Naive thymus-derived CD4-positive, alpha-beta T cell (primary cell): ENCODE measurements around the gene TTC1. TPM values are rescaled to one million over a fixed set of nuclear protein-coding genes. Genes with fewer than 3 reads are reported as not detected.
"Not testable (repeated sequence)": the region's sequence is repeated elsewhere in the genome, so short reads cannot be mapped to it uniquely, and the experiment has no call there.

Experiments
- ATAC-seq: fragments of 150-1000 bp; cut with Tn5 transposase; 2 replicates; pipeline ENCODE4 v1.10.0; 2021; ENCODE audit warnings: mild to moderate bottlenecking, moderate library complexity
- CTCF ChIA-PET: fragments of 350-600 bp; sonication (Branson Sonifier 250); formaldehyde crosslinking; loops from one replicate; lab custom pipeline; 2021; ENCODE audit warnings: antibody characterized with exemption; lab: Charles Lee
- POLR2A ChIA-PET: fragments of 350-600 bp; sonication (Branson Sonifier 250); formaldehyde crosslinking; loops from one replicate; lab custom pipeline; 2021; ENCODE audit warnings: antibody characterized with exemption, inconsistent platforms; lab: Charles Lee
- DNase-seq, 9 donors: peaks; one replicate each; pipeline versions ENCODE4 v3.0.0 to v3.0.0-alpha.2; 2020 to 2022; ENCODE audit warnings: mixed read lengths in 1 of 9
- H3K27ac ChIP-seq: one replicate; pipeline ENCODE4 v1.7.0; 2013; ENCODE audit warnings: mild to moderate bottlenecking, low read depth, low read length, moderate library complexity
- H3K27me3 ChIP-seq, 2 donors: one replicate each; pipeline ENCODE4 v1.7.0; 2013; ENCODE audit warnings: low read length in 2 of 2, mild to moderate bottlenecking in 2 of 2, moderate library complexity in 2 of 2; ENCODE audit not compliant: control insufficient read depth in 2 of 2, insufficient read depth in 2 of 2
- H3K36me3 ChIP-seq, 3 experiments: 1 replicate in 2 of 3; 2 replicates in 1 of 3; pipeline ENCODE4 v1.7.0; 2013; ENCODE audit warnings: low read length in 3 of 3, mild to moderate bottlenecking in 3 of 3, moderate library complexity in 1 of 3; ENCODE audit not compliant: insufficient read depth in 3 of 3, control insufficient read depth in 2 of 3
- H3K4me1 ChIP-seq, 2 donors: one replicate each; pipeline ENCODE4 v1.7.0; 2013; ENCODE audit warnings: low read length in 2 of 2, mild to moderate bottlenecking in 2 of 2, moderate library complexity in 1 of 2; ENCODE audit not compliant: control insufficient read depth in 2 of 2, insufficient read depth in 2 of 2
- H3K4me3 ChIP-seq: 2 replicates; pipeline ENCODE4 v1.7.0; 2013; ENCODE audit warnings: mild to moderate bottlenecking, low read length
- H3K9me3 ChIP-seq, 3 experiments: 1 replicate in 2 of 3; 2 replicates in 1 of 3; pipeline ENCODE4 v1.7.0; 2013; ENCODE audit warnings: low read length in 3 of 3; ENCODE audit not compliant: control insufficient read depth in 2 of 3
- H3K27ac Mint-ChIP-seq, 9 donors: one replicate each; pipeline ENCODE4 v1.8.0; 2020 to 2022; ENCODE audit warnings: mixed read lengths in 9 of 9, mild to moderate bottlenecking in 8 of 9, moderate library complexity in 5 of 9, inconsistent platforms in 2 of 9
- H3K27me3 Mint-ChIP-seq, 5 donors: one replicate each; pipeline ENCODE4 v1.8.0; 2021 to 2022; ENCODE audit warnings: mixed read lengths in 5 of 5, mild to moderate bottlenecking in 1 of 5
- H3K36me3 Mint-ChIP-seq, 5 donors: one replicate each; pipeline ENCODE4 v1.8.0; 2020 to 2022; ENCODE audit warnings: mixed read lengths in 5 of 5, mild to moderate bottlenecking in 3 of 5, inconsistent platforms in 1 of 5
- H3K4me1 Mint-ChIP-seq, 7 donors: one replicate each; pipeline ENCODE4 v1.8.0; 2020 to 2022; ENCODE audit warnings: mixed read lengths in 7 of 7, mild to moderate bottlenecking in 3 of 7, inconsistent platforms in 1 of 7
- H3K4me3 Mint-ChIP-seq, 10 donors: one replicate each; pipeline ENCODE4 v1.8.0; 2020 to 2022; ENCODE audit warnings: mild to moderate bottlenecking in 10 of 10, mixed read lengths in 10 of 10, moderate library complexity in 6 of 10, inconsistent platforms in 2 of 10
- H3K9me3 Mint-ChIP-seq, 11 donors: one replicate each; pipeline ENCODE4 v1.8.0; 2020 to 2022; ENCODE audit warnings: mixed read lengths in 11 of 11, mild to moderate bottlenecking in 4 of 11, inconsistent platforms in 1 of 11, moderate library complexity in 1 of 11
- intact Hi-C, 2 donors: fragments of 100-400 bp; cut with micrococcal nuclease; formaldehyde crosslinking; loops; one replicate each; pipeline ENCODE4 v1.15.1; 2023
- polyA plus RNA-seq, 2 donors: library from polyadenylated mRNA; unstranded; fragments of 300-500 nt; fragmentation: Illumina TruSeq; gene quantifications; one replicate each; pipeline ENCODE4 v1.2.3, GENCODE V29; 2021
- total RNA-seq, 6 experiments: library from RNA in 5 of 6; stranded (reverse) in 5 of 6; gene quantifications; 1 replicate in 5 of 6; 2 replicates in 1 of 6; pipeline ENCODE4 v1.2.3 and lab custom pipeline; 2021 to 2026

Gene TTC1
- total and polyA plus RNA-seq, 7 experiments from 2014 or later: 24.3 to 86.4 (median 41.8) TPM

DNA sequence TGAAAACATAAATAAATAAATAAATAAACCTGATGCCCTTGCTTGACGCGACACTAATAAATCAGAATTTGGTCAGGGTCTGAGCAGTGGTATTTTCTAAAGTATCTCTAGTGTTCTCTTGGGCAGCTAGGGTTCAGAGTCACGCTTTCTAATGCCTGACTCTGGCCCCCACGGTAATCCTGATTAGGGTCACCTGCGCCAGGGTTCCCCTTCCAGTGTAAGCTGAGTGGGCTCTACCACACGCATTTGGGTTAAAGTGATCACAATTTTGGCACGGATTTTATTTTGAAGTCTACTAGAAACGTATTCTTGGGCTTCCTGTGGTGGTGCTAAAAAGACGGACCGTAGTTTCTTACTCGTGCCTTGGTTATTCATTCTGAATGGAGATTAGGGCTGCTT, 651 bp downstream of the TTC1 start:
- H3K27me3 Mint-ChIP-seq: peaks cover 0 to 3% (median 0%) of the 10 kb centered on the region in 5 donors
- Histone ChIP-seq H3K27me3 (no peaks in the 10 kb centered on the region), H3K36me3 (peaks cover 0 to 8% (median 0%) of the 10 kb centered on the region in 3 experiments), H3K4me3 (peak overlapping the region; percentile 84), H3K4me1 (peaks cover 9 to 13% of the 10 kb centered on the region in 2 donors), H3K27ac (peak overlapping the region; percentile 85), H3K9me3 (no peaks in the 10 kb centered on the region)
- H3K36me3 Mint-ChIP-seq: peaks cover 0 to 16% (median 12%) of the 10 kb centered on the region in 5 donors
- peaks cover 19 to 40% (median 31%) of the 10 kb centered on the region in 7 donors for H3K4me1 Mint-ChIP-seq
- peak overlapping the region; percentile 73 to 99 (median 97) for H3K27ac Mint-ChIP-seq
- DNase-seq (peak in 1 of 9 donors; percentile 3), ATAC-seq (no peak)
- CTCF ChIA-PET: interaction anchor here (1.1 to 2.1 kb wide), 2 partner anchors 10 to 12 kb away, joined by 5 to 12 read pairs; no protein-coding TSS in a partner anchor
- H3K4me3 Mint-ChIP-seq: peak overlapping the region; percentile 93 to 99 (median 96)
- intact Hi-C loops: loop anchor here (1.0 to 5.0 kb wide), 7 partner anchors 12 to 801 kb away; partner anchors contain the start of genes PWWP2A (in 2 of the 2), RNF145 (in 2 of the 2), SLU7 (in 2 of the 2) and UBLCP1 (in 2 of the 2)
- peaks cover 0 to 1% (median 0%) of the 10 kb centered on the region in 11 donors for H3K9me3 Mint-ChIP-seq
- POLR2A ChIA-PET: interaction anchor here (0.8 to 2.7 kb wide), 8 partner anchors 12 to 802 kb away, joined by 3 to 8 read pairs (median 4); partner anchors contain the start of genes PWWP2A and SLU7

DNA sequence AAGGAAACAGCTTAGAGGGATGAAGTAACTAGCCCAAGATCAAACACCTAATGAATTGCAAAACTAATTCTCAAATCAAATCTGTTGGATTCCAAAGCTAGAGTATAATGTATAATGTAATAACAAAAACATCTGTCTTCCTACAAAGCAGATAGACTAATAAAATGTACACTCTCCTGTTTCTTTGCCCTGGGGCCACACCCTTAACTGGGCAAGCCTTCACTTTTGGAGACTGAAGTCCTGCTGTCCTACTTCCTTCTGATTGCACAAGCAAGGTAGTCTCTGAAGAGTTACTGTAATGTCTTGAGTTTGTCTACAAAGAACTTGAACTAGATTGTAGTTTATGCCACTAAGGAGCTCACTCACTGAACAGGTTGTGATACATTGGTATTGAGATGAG, 2.5 kb downstream of the TTC1 start:
- Histone ChIP-seq H3K4me3 (no peak overlapping the region), H3K27ac (no peak overlapping the region), H3K4me1 (peaks cover 9 to 13% of the 10 kb centered on the region in 2 donors), H3K27me3 (no peaks in the 10 kb centered on the region), H3K9me3 (no peaks in the 10 kb centered on the region), H3K36me3 (peaks cover 0 to 21% (median 0%) of the 10 kb centered on the region in 3 experiments)
- no peak for DNase-seq
- Mint-ChIP-seq H3K4me3 (peak overlapping the region in 9 of 10 donors; percentile 48 to 99 (median 70)), H3K36me3 (peaks cover 0 to 21% (median 12%) of the 10 kb centered on the region in 5 donors), H3K27me3 (peaks cover 0 to 3% (median 0%) of the 10 kb centered on the region in 5 donors), H3K27ac (peak overlapping the region in 6 of 9 donors; percentile 34 to 95 (median 63)), H3K4me1 (peaks cover 19 to 48% (median 37%) of the 10 kb centered on the region in 7 donors), H3K9me3 (peaks cover 0 to 3% (median 0%) of the 10 kb centered on the region in 11 donors)
- intact Hi-C loops: no loop called here
- ATAC-seq: no peak
- POLR2A ChIA-PET: interaction anchor here (1.8 kb wide), 1 partner anchor 11 kb away, joined by 4 read pairs; no protein-coding TSS in a partner anchor
- CTCF ChIA-PET: interaction anchor here (0.9 kb wide), 1 partner anchor 11 kb away, joined by 3 read pairs; no protein-coding TSS in a partner anchor

DNA sequence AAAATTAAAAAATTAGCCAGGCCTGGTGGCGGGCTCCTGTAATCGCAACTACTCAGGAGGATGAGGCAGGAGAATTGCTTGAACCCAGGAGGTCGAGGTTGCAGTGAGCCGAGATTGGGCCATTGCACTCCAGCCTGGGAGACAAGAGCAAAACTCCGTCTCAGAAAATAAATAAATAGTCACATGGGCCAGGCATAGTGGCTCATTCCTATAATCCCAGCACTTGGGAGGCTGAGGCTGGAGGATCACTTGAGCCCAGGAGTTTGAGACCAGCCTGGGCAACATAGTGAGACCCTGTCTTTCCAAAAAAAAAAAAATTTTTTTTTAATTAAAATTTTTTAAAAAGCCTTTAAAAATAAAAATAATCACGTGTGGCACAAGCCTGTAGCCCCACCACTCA, 5.3 kb downstream of the TTC1 start:
- peaks cover 0 to 22% (median 14%) of the 10 kb centered on the region in 5 donors for H3K36me3 Mint-ChIP-seq
- H3K27me3 ChIP-seq, CTCF ChIA-PET, H3K27ac ChIP-seq, H3K27ac Mint-ChIP-seq, ATAC-seq, intact Hi-C loops, DNase-seq, H3K4me3 Mint-ChIP-seq, H3K27me3 Mint-ChIP-seq, POLR2A ChIA-PET, H3K4me3 ChIP-seq, H3K9me3 ChIP-seq, H3K9me3 Mint-ChIP-seq: not testable (repeated sequence)
- H3K4me1 Mint-ChIP-seq: peaks cover 21 to 52% (median 36%) of the 10 kb centered on the region in 7 donors
- Histone ChIP-seq H3K36me3 (peaks cover 0 to 28% (median 0%) of the 10 kb centered on the region in 3 experiments), H3K4me1 (peaks cover 9 to 13% of the 10 kb centered on the region in 2 donors)

DNA sequence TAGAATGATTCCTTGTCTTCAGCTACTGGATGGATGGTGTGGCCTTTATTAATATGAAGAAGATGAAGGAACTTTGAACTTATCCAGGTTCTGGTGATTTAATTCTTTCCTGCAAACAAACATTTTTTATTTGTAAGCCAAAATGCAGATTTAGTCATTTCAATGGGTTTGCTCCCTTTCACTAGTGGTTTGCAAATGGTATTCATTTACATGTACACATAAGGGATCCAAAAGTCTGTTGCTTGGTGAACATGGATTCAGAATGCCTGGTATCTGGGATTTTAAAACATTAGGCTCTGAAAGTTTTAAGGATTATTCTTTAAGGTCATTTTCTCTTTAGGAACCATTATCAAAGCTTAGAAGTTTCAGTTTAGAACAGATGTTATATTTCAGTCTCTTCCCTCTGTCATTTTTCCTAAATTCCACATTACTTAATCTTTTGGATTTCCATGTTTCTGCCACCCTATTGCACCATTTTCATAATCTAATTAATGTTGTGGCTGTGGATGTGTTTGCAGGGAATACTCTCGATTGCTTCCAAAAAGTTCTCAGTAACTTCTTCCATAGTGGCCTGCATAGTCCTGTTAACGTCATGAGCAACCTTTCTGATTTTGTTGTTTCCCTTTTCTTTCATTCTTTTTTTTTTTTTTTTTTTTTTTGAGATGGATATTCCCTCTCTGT, 10.1 kb downstream of the TTC1 start:
- Histone ChIP-seq H3K27ac (no peak overlapping the region), H3K4me3 (no peak overlapping the region), H3K9me3 (no peaks in the 10 kb centered on the region), H3K4me1 (peaks cover 3 to 15% of the 10 kb centered on the region in 2 donors), H3K27me3 (no peaks in the 10 kb centered on the region), H3K36me3 (peaks cover 0 to 20% (median 0%) of the 10 kb centered on the region in 3 experiments)
- no peak overlapping the region for H3K4me3 Mint-ChIP-seq
- ChIA-PET POLR2A (interaction anchor here (0.7 kb wide), 1 partner anchor 18 kb away, joined by 3 read pairs; no protein-coding TSS in a partner anchor), CTCF (interaction anchor here (0.9 to 5.1 kb wide), 2 partner anchors 10 to 326 kb away, joined by 5 to 55 read pairs; partner anchors contain the start of gene TTC1)
- DNase-seq (no peak), ATAC-seq (no peak)
- H3K4me1 Mint-ChIP-seq: peaks cover 10 to 50% (median 32%) of the 10 kb centered on the region in 7 donors
- H3K27me3 Mint-ChIP-seq: no peaks in the 10 kb centered on the region
- peaks cover 0 to 2% (median 0%) of the 10 kb centered on the region in 11 donors for H3K9me3 Mint-ChIP-seq
- peaks cover 6 to 22% (median 13%) of the 10 kb centered on the region in 5 donors for H3K36me3 Mint-ChIP-seq
- intact Hi-C loops: no loop called here
- peak overlapping the region in 2 of 9 donors; percentile 67 for H3K27ac Mint-ChIP-seq

DNA sequence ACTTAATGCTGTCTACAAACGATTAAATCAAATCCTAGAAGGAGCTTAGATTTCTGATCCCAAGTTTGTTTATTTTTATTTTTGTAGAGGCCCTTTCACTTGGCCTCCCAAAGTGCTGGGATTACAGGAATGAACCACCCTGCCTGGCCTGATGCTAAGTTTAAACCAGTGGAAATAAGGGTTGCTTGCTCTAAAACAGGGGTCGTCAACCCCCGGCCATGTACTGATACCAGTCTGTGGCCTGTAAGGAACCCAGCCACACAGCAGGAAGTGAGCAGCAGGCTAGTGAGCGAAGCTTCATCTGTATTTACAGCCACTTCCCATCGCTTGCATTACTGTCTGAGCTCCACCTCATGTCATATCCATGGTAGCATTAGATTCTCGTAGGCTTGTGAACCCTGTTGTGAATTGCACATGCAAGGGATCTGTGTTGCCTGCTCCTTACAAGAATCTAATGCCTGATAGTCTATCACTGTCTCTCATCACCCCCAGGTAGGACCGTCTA, 11.4 kb downstream of the TTC1 start:
- no peaks in the 10 kb centered on the region for H3K27me3 Mint-ChIP-seq
- H3K4me3 Mint-ChIP-seq: no peak overlapping the region
- POLR2A ChIA-PET: no interaction called here
- ATAC-seq (no peak), DNase-seq (no peak)
- peaks cover 0 to 2% (median 0%) of the 10 kb centered on the region in 11 donors for H3K9me3 Mint-ChIP-seq
- Histone ChIP-seq H3K27ac (no peak overlapping the region), H3K36me3 (peaks cover 0 to 19% (median 0%) of the 10 kb centered on the region in 3 experiments), H3K9me3 (no peaks in the 10 kb centered on the region), H3K27me3 (no peaks in the 10 kb centered on the region), H3K4me3 (no peak overlapping the region), H3K4me1 (peaks cover 3 to 15% of the 10 kb centered on the region in 2 donors)
- intact Hi-C loops: loop anchor here in 1 of 2 donors (5.0 kb wide), 1 partner anchor 97 kb away; the partner anchor contains the start of gene PWWP2A
- peak overlapping the region in 4 of 9 donors; percentile 2 to 46 (median 34) for H3K27ac Mint-ChIP-seq
- H3K4me1 Mint-ChIP-seq: peaks cover 10 to 45% (median 31%) of the 10 kb centered on the region in 7 donors
- CTCF ChIA-PET: interaction anchor here (0.9 to 5.1 kb wide), 5 partner anchors 11 to 328 kb away, joined by 3 to 55 read pairs (median 5); partner anchors contain the start of gene TTC1
- peaks cover 4 to 22% (median 13%) of the 10 kb centered on the region in 5 donors for H3K36me3 Mint-ChIP-seq

DNA sequence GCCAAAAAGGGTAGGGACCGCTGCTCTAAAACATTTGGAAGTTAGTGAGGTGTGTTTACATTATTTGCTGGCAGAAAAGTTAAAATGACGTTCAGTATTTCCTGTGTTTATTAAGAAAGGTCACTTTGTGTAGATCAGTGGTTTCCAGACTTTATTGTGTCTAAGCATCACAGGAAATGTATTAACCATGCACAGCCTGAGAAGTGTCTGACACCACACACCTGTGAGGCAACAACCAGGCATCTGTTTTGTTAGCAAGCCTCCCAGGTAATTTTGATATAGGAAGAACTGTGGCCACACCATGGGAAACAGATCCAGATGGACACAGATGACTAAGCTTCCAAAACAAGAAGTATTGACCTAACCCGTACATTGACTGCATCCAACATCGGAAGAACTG, 12.0 kb downstream of the TTC1 start:
- Mint-ChIP-seq H3K27ac (peak overlapping the region in 3 of 9 donors; percentile 38 to 88 (median 59)), H3K4me3 (no peak overlapping the region), H3K9me3 (no peaks in the 10 kb centered on the region), H3K27me3 (no peaks in the 10 kb centered on the region), H3K36me3 (peaks cover 6 to 22% (median 17%) of the 10 kb centered on the region in 5 donors), H3K4me1 (peaks cover 14 to 45% (median 30%) of the 10 kb centered on the region in 7 donors)
- H3K4me1 ChIP-seq: peaks cover 3 to 15% of the 10 kb centered on the region in 2 donors
- no peak overlapping the region for H3K4me3 ChIP-seq
- no peak for ATAC-seq
- intact Hi-C loops: loop anchor here (1.0 to 5.0 kb wide), 5 partner anchors 12 to 370 kb away; partner anchors contain the start of genes PWWP2A (in 1 of the 2) and TTC1 (in 1 of the 2)
- POLR2A ChIA-PET: interaction anchor here (1.7 kb wide), 1 partner anchor 12 kb away, joined by 4 read pairs; the partner anchor contains the start of gene TTC1
- peak overlapping the region; percentile 6 for H3K27ac ChIP-seq
- CTCF ChIA-PET: interaction anchor here (1.0 to 5.1 kb wide), 7 partner anchors 8 to 327 kb away, joined by 3 to 55 read pairs (median 4); partner anchors contain the start of gene TTC1
- H3K9me3 ChIP-seq: no peaks in the 10 kb centered on the region
- H3K27me3 ChIP-seq: no peaks in the 10 kb centered on the region
- DNase-seq: no peak
- peaks cover 0 to 18% (median 0%) of the 10 kb centered on the region in 3 experiments for H3K36me3 ChIP-seq
